Amniotic epithelial cell (primary cell): ENCODE measurements around the gene CACNA1A.

ENCODE experiments used
- DNase-seq: peaks from one replicate; pipeline ENCODE4 v3.0.0-alpha.2; 2010; ENCODE audit warnings: low read depth

Gene CACNA1A

GRCh38 chr19:13163609-13164342 lies 342.5 kb downstream of the CACNA1A start:
- DNase-seq, result peak; percentile 94

GRCh38 chr19:13162724-13163608 lies 343.3 kb downstream of the CACNA1A start:
- peak; percentile 97 for DNase-seq

- DNase-seq, result peak; percentile 56
Measured at GRCh38 chr19:13160557-13160956, 345.7 kb downstream of the CACNA1A start.

GRCh38 chr19:13159713-13160112 lies 346.6 kb downstream of the CACNA1A start:
- no peak for DNase-seq
